VCaP (cell line): ENCODE data around the gene STK36.

Experiments used
- H3K27ac ChIP-seq: fragments of 450-650 bp; 2 replicates; pipeline ENCODE4 v1.5.1; 2017
- CTCF ChIP-seq: fragments of 450-650 bp; conservative IDR thresholded peaks from 2 replicates; pipeline ENCODE4 v1.5.1; 2017; ENCODE audit warnings: mild to moderate bottlenecking, moderate library complexity

Gene STK36

GRCh38 chr2:218726004-218726574 is 54.2 kb downstream of the STK36 start:
- H3K27ac ChIP-seq: no peak overlapping the region
- no peak for TF ChIP-seq CTCF

- TF ChIP-seq CTCF: peak; percentile 29
- H3K27ac ChIP-seq: no peak overlapping the region
These were observed 55.7 kb downstream of the STK36 start for GRCh38 chr2:218727502-218728165.

GRCh38 chr2:218729640-218730039 is 57.8 kb downstream of the STK36 start:
- H3K27ac ChIP-seq: no peak overlapping the region
- TF ChIP-seq CTCF: no peak

GRCh38 chr2:218732052-218732760 is 60.3 kb downstream of the STK36 start:
- no peak overlapping the region for H3K27ac ChIP-seq
- TF ChIP-seq CTCF: no peak

GRCh38 chr2:218732761-218733158 is 60.9 kb downstream of the STK36 start:
- TF ChIP-seq CTCF: no peak
- no peak overlapping the region for H3K27ac ChIP-seq

- H3K27ac ChIP-seq: no peak overlapping the region
- no peak for TF ChIP-seq CTCF
These were observed 61.5 kb downstream of the STK36 start for GRCh38 chr2:218733171-218734021.
